Trophoblast cell (in vitro differentiated cells and primary cell): ENCODE measurements around the gene TEAD1.

Source experiments
- DNase-seq, 2 donors: peaks; one replicate each; pipeline ENCODE4 v3.0.0-alpha.2; 2016
- H2AFZ ChIP-seq: 2 replicates; pipeline ENCODE4 v1.6.1; 2013; ENCODE audit warnings: low read length, moderate library complexity, mild to moderate bottlenecking; ENCODE audit not compliant: insufficient read depth, poor library complexity
- H2AK5ac ChIP-seq: 2 replicates; pipeline ENCODE4 v1.6.1; 2013; ENCODE audit warnings: mild to moderate bottlenecking, low read length
- H2BK120ac ChIP-seq: 2 replicates; pipeline ENCODE4 v1.6.1; 2013; ENCODE audit warnings: low read length, mild to moderate bottlenecking, moderate library complexity; ENCODE audit not compliant: insufficient read depth, poor library complexity
- H2BK12ac ChIP-seq: 2 replicates; pipeline ENCODE4 v1.6.1; 2013; ENCODE audit warnings: mild to moderate bottlenecking, low read length, moderate library complexity
- H2BK5ac ChIP-seq: 2 replicates; pipeline ENCODE4 v1.6.1; 2013; ENCODE audit warnings: low read length, low read depth, moderate library complexity, mild to moderate bottlenecking; ENCODE audit not compliant: poor library complexity
- H3K14ac ChIP-seq: 2 replicates; pipeline ENCODE4 v1.6.1; 2013; ENCODE audit warnings: mild to moderate bottlenecking, low read length
- H3K18ac ChIP-seq: 2 replicates; pipeline ENCODE4 v1.6.1; 2013; ENCODE audit warnings: mild to moderate bottlenecking, low read length
- H3K23ac ChIP-seq: 2 replicates; pipeline ENCODE4 v1.6.1; 2013; ENCODE audit warnings: low read length
- H3K27ac ChIP-seq: 2 replicates; pipeline ENCODE4 v1.5.1; 2013; ENCODE audit warnings: low read depth, mild to moderate bottlenecking, inconsistent platforms, low read length, moderate library complexity
- H3K27me3 ChIP-seq: 2 replicates; pipeline ENCODE4 v1.6.1; 2013; ENCODE audit warnings: inconsistent platforms, mild to moderate bottlenecking, low read length, moderate library complexity; ENCODE audit not compliant: insufficient read depth
- H3K36me3 ChIP-seq, 2 experiments: 1 replicate in 1 of 2; 2 replicates in 1 of 2; pipeline ENCODE4 v1.6.1; 2013; ENCODE audit warnings: low read length in 2 of 2, mild to moderate bottlenecking in 2 of 2, moderate library complexity in 1 of 2; ENCODE audit not compliant: insufficient read depth in 2 of 2, control insufficient read depth in 1 of 2
- H3K4ac ChIP-seq: 2 replicates; pipeline ENCODE4 v1.6.1; 2013; ENCODE audit warnings: low read depth, mild to moderate bottlenecking, low read length, moderate library complexity
- H3K4me1 ChIP-seq, 2 experiments: 1 replicate in 1 of 2; 2 replicates in 1 of 2; pipeline ENCODE4 v1.6.1; 2013; ENCODE audit warnings: low read length in 2 of 2, mild to moderate bottlenecking in 2 of 2, moderate library complexity in 1 of 2; ENCODE audit not compliant: insufficient read depth in 2 of 2, control insufficient read depth in 1 of 2
- H3K4me2 ChIP-seq: 2 replicates; pipeline ENCODE4 v1.6.1; 2013; ENCODE audit warnings: inconsistent platforms, mild to moderate bottlenecking, low read length, moderate library complexity
- H3K4me3 ChIP-seq: 2 replicates; pipeline ENCODE4 v1.5.1; 2013; ENCODE audit warnings: mild to moderate bottlenecking, low read depth, low read length, inconsistent platforms
- H3K79me1 ChIP-seq: one replicate; pipeline ENCODE4 v1.6.1; 2013; ENCODE audit warnings: low read length
- H3K79me2 ChIP-seq: 2 replicates; pipeline ENCODE4 v1.6.1; 2013; ENCODE audit warnings: low read length, mild to moderate bottlenecking; ENCODE audit not compliant: control insufficient read depth, insufficient read depth, poor library complexity
- H3K9ac ChIP-seq: 2 replicates; pipeline ENCODE4 v1.6.1; 2013; ENCODE audit warnings: mild to moderate bottlenecking, low read length
- H3K9me3 ChIP-seq: 2 replicates; pipeline ENCODE4 v1.6.1; 2013; ENCODE audit warnings: low read depth, mild to moderate bottlenecking, control low read depth, inconsistent platforms, low read length; ENCODE audit not compliant: insufficient read depth
- H4K12ac ChIP-seq: 2 replicates; pipeline ENCODE4 v1.6.1; 2013; ENCODE audit warnings: low read depth, mild to moderate bottlenecking, low read length, moderate library complexity
- H4K8ac ChIP-seq: 2 replicates; pipeline ENCODE4 v1.6.1; 2013; ENCODE audit warnings: low read depth, mild to moderate bottlenecking, low read length, moderate library complexity
- H4K91ac ChIP-seq: one replicate; pipeline ENCODE4 v1.6.1; 2013; ENCODE audit warnings: low read depth, mild to moderate bottlenecking, low read length, moderate library complexity
- WGBS: extraction: QIAGEN DNeasy Blood & Tissue Kit; methylation state at CpG from one replicate; pipeline ENCODE4 v1.1.7; 2013; ENCODE audit warnings: missing lambda C conversion rate; ENCODE audit not compliant: insufficient read length, insufficient coverage; ENCODE audit errors: extremely low coverage; 5-methylcytosine and 5-hydroxymethylcytosine counted together

Gene TEAD1

GRCh38 chr11:12941671-12942070 lies 267.4 kb downstream of the TEAD1 start:
- Histone ChIP-seq H4K8ac (no peak overlapping the region), H3K36me3 (peaks cover 19 to 39% of the 10 kb centered on the region in 2 experiments), H2AFZ (no peak overlapping the region), H4K12ac (no peak overlapping the region), H3K4me2 (no peak overlapping the region), H3K4me3 (no peak overlapping the region), H3K9ac (no peak overlapping the region), H3K79me1 (no peaks in the 10 kb centered on the region), H3K14ac (no peak overlapping the region), H2BK12ac (no peak overlapping the region), H2AK5ac (no peak overlapping the region), H3K27ac (no peak overlapping the region), H3K4ac (no peak overlapping the region), H2BK5ac (no peak overlapping the region), H3K9me3 (no peaks in the 10 kb centered on the region), H3K27me3 (no peaks in the 10 kb centered on the region), H3K4me1 (no peaks in the 10 kb centered on the region), H2BK120ac (no peak overlapping the region), H3K18ac (no peak overlapping the region), H3K79me2 (no peaks in the 10 kb centered on the region), H4K91ac (no peak overlapping the region), H3K23ac (no peak overlapping the region)
- no peak for DNase-seq
- WGBS = no CpG with 5 or more reads among the region's 4 CpGs

- Histone ChIP-seq H3K36me3 (peaks cover 18 to 38% of the 10 kb centered on the region in 2 experiments), H3K9me3 (no peaks in the 10 kb centered on the region), H2BK5ac (no peak overlapping the region), H3K4me2 (no peak overlapping the region), H3K79me2 (no peaks in the 10 kb centered on the region), H4K12ac (no peak overlapping the region), H2AFZ (no peak overlapping the region), H3K9ac (no peak overlapping the region), H3K27ac (no peak overlapping the region), H2BK120ac (no peak overlapping the region), H3K4me1 (no peaks in the 10 kb centered on the region), H4K91ac (no peak overlapping the region), H2BK12ac (no peak overlapping the region), H3K23ac (no peak overlapping the region), H3K27me3 (no peaks in the 10 kb centered on the region), H3K4ac (no peak overlapping the region), H4K8ac (no peak overlapping the region), H3K14ac (no peak overlapping the region), H3K18ac (no peak overlapping the region), H3K4me3 (no peak overlapping the region), H2AK5ac (no peak overlapping the region), H3K79me1 (no peaks in the 10 kb centered on the region)
- WGBS = no CpG with 5 or more reads among the region's 11 CpGs
- no peak for DNase-seq
Measured at GRCh38 chr11:12942157-12942556, 267.9 kb downstream of the TEAD1 start.

- Histone ChIP-seq H3K79me2 (no peaks in the 10 kb centered on the region), H3K27ac (no peak overlapping the region), H3K79me1 (no peaks in the 10 kb centered on the region), H3K27me3 (no peaks in the 10 kb centered on the region), H3K36me3 (peaks cover 17 to 36% of the 10 kb centered on the region in 2 experiments), H3K9ac (no peak overlapping the region), H3K4me3 (no peak overlapping the region), H2AK5ac (no peak overlapping the region), H3K4me1 (no peaks in the 10 kb centered on the region), H3K14ac (no peak overlapping the region), H3K18ac (no peak overlapping the region), H3K4me2 (no peak overlapping the region), H4K8ac (no peak overlapping the region), H3K4ac (no peak overlapping the region), H4K12ac (no peak overlapping the region), H3K9me3 (no peaks in the 10 kb centered on the region), H4K91ac (no peak overlapping the region), H3K23ac (no peak overlapping the region), H2BK12ac (no peak overlapping the region), H2BK5ac (no peak overlapping the region), H2BK120ac (no peak overlapping the region), H2AFZ (no peak overlapping the region)
- DNase-seq = no peak
- no CpG with 5 or more reads among the region's 5 CpGs for WGBS
Measured at GRCh38 chr11:12943311-12943710, 269.1 kb downstream of the TEAD1 start.

- H2AK5ac ChIP-seq = no peak overlapping the region
- no peaks in the 10 kb centered on the region for H3K27me3 ChIP-seq
- H3K4me1 ChIP-seq = no peaks in the 10 kb centered on the region
- H3K9ac ChIP-seq = no peak overlapping the region
- no peak overlapping the region for H4K91ac ChIP-seq
- DNase-seq = no peak
- peaks cover 8 to 25% of the 10 kb centered on the region in 2 experiments for H3K36me3 ChIP-seq
- no peak overlapping the region for H3K27ac ChIP-seq
- H3K4me3 ChIP-seq = no peak overlapping the region
- H2BK120ac ChIP-seq = no peak overlapping the region
- H2BK5ac ChIP-seq = no peak overlapping the region
- no peak overlapping the region for H3K4me2 ChIP-seq
- H3K79me2 ChIP-seq = no peaks in the 10 kb centered on the region
- no peak overlapping the region for H2BK12ac ChIP-seq
- H3K4ac ChIP-seq = no peak overlapping the region
- WGBS = no CpG with 5 or more reads among the region's 3 CpGs
- no peaks in the 10 kb centered on the region for H3K79me1 ChIP-seq
- no peak overlapping the region for H3K23ac ChIP-seq
- no peak overlapping the region for H4K8ac ChIP-seq
- no peak overlapping the region for H4K12ac ChIP-seq
- no peaks in the 10 kb centered on the region for H3K9me3 ChIP-seq
- H2AFZ ChIP-seq = no peak overlapping the region
- no peak overlapping the region for H3K14ac ChIP-seq
- H3K18ac ChIP-seq = no peak overlapping the region
Measured at GRCh38 chr11:12944889-12945288, 270.7 kb downstream of the TEAD1 start.
